OCI-LY1 (cell line): ENCODE results near the gene GBF1.

Experiments used
- CTCF ChIP-seq: fragments of 200-600 bp; sonication (generic), shearing (Covaris generic); IDR thresholded peaks from 2 replicates; pipeline ENCODE4 v1.5.1; 2017; ENCODE audit warnings: mild to moderate bottlenecking, antibody characterized with exemption, low read length, moderate library complexity, mixed read lengths
- EZH2 ChIP-seq: fragments of 200-600 bp; sonication (generic), shearing (Covaris generic); IDR thresholded peaks from 2 replicates; pipeline ENCODE4 v1.8.0; 2017; ENCODE audit warnings: borderline replicate concordance, mixed run types, mild to moderate bottlenecking, antibody characterized with exemption, low read length, moderate library complexity, mixed read lengths

- TF ChIP-seq CTCF (peak; percentile 67), EZH2 (no peak)
Observed at GRCh38 chr10:102231357-102232318, 13.7 kb upstream of the GBF1 start.
